ENCODE results near the gene CCDC7.
"Not testable (repeated sequence)": the region's sequence is repeated elsewhere in the genome, so short reads cannot be mapped to it uniquely, and the experiment has no call there.

Gene CCDC7

DNA sequence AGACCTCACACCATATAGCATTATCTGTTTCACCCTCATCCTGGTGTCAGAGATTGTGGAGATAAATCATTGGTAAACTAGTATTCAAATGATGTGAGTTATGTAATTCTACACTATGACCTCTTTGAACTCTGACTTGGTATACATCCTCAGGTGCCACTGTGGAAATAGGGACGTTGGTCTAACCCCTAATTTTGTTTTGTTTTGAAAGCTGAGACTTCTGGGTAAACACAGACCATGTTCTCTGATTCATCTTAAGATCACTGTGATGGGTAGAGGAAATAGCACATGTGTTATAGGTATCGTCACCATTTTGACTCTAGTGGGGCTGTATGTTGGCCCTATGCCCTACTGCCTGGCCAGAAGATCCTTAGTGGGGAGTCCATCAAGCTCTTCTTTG lies 241.6 kb downstream of the CCDC7 start:
- H3K4me2 ChIP-seq (ENCODE audit: low read length, poor library complexity, severe bottlenecking) = no peak overlapping the region
- no peaks in the 10 kb centered on the region for H3K27me3 ChIP-seq (ENCODE audit: control insufficient read depth in 1 of 2, insufficient read depth in 1 of 2, low read length in 2 of 2)
- H2BK12ac ChIP-seq (ENCODE audit: low read length in 2 of 2) = no peak overlapping the region
- H3K4me1 ChIP-seq (ENCODE audit: control insufficient read depth, insufficient read depth, low read depth, low read length) = no peaks in the 10 kb centered on the region
- 25% methylated on average over 2 of the region's 2 CpGs for WGBS
- no peak overlapping the region for H3K4me3 ChIP-seq (ENCODE audit: insufficient read depth in 1 of 2, low read depth in 1 of 2, low read length in 2 of 2)
- H2BK15ac ChIP-seq (ENCODE audit: low read depth, poor library complexity, severe bottlenecking) = no peak overlapping the region
- H2AK5ac ChIP-seq (ENCODE audit: low read length, severe bottlenecking) = no peak overlapping the region
- H3K9me3 ChIP-seq (ENCODE audit: control insufficient read depth, low read length) = no peaks in the 10 kb centered on the region
- no peak overlapping the region for H3K23ac ChIP-seq (ENCODE audit: low read length in 2 of 2)
- no peaks in the 10 kb centered on the region for H3K36me3 ChIP-seq (ENCODE audit: control insufficient read depth in 1 of 2, insufficient read depth in 2 of 2, low read depth in 1 of 2, low read length in 2 of 2)
- no peak overlapping the region for H3K4ac ChIP-seq (ENCODE audit: low read depth in 1 of 2, low read length in 2 of 2)
- no peak overlapping the region for H3K9ac ChIP-seq (ENCODE audit: low read length)
- DNase-seq = no peak
- no peaks in the 10 kb centered on the region for H3K79me1 ChIP-seq (replicated peaks; ENCODE audit: low read length, poor library complexity, severe bottlenecking)
- H2AFZ ChIP-seq (ENCODE audit: low read depth, low read length) = no peak overlapping the region
- no peak overlapping the region for H2BK120ac ChIP-seq (ENCODE audit: low read depth, low read length)
- no peak overlapping the region for H3K18ac ChIP-seq (ENCODE audit: low read depth in 1 of 2, low read length in 2 of 2)
- H4K8ac ChIP-seq (ENCODE audit: low read length) = no peak overlapping the region
- H2BK5ac ChIP-seq (ENCODE audit: low read depth, low read length, poor library complexity, severe bottlenecking) = no peak overlapping the region
- no peak overlapping the region for H3K14ac ChIP-seq (ENCODE audit: low read length in 2 of 2)
- H4K91ac ChIP-seq (ENCODE audit: low read length) = no peak overlapping the region
- H3K27ac ChIP-seq (ENCODE audit: low read length, poor library complexity, severe bottlenecking) = no peak overlapping the region

DNA sequence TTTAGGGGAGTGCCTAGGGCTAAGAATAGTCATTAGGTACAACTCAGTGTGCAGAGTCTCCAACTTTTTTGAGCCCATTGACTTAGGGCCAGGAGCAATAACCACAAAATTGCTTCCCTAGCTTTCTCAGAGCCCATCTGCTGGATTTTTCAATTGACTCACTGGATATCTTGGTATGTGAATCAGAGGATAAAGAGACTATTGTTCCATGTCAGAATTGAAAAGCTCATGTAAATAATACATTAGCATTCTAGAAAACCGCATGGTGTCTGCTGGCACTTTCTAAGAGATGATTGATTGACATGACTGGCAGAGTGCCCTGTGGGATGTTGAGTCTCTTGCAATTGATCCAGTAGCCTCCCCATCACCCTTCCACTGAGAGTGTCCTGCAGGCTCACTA lies 246.2 kb downstream of the CCDC7 start:
- H3K4ac ChIP-seq (ENCODE audit: low read depth in 1 of 2, low read length in 2 of 2) = no peak overlapping the region
- no peak overlapping the region for H3K18ac ChIP-seq (ENCODE audit: low read depth in 1 of 2, low read length in 2 of 2)
- no peak overlapping the region for H2BK12ac ChIP-seq (ENCODE audit: low read length in 2 of 2)
- no peak overlapping the region for H2AFZ ChIP-seq (ENCODE audit: low read depth, low read length)
- H2AK5ac ChIP-seq (ENCODE audit: low read length, severe bottlenecking) = no peak overlapping the region
- H3K4me1 ChIP-seq (ENCODE audit: control insufficient read depth, insufficient read depth, low read depth, low read length) = no peaks in the 10 kb centered on the region
- 40% methylated on average over 1 of the region's 1 CpG for WGBS
- DNase-seq = no peak
- H3K4me3 ChIP-seq (ENCODE audit: insufficient read depth in 1 of 2, low read depth in 1 of 2, low read length in 2 of 2) = no peak overlapping the region
- no peak overlapping the region for H3K14ac ChIP-seq (ENCODE audit: low read length in 2 of 2)
- H4K8ac ChIP-seq (ENCODE audit: low read length) = no peak overlapping the region
- H4K91ac ChIP-seq (ENCODE audit: low read length) = no peak overlapping the region
- H2BK5ac ChIP-seq (ENCODE audit: low read depth, low read length, poor library complexity, severe bottlenecking) = no peak overlapping the region
- H2BK120ac ChIP-seq (ENCODE audit: low read depth, low read length) = no peak overlapping the region
- peaks cover 0 to 2% of the 10 kb centered on the region in 2 experiments for H3K36me3 ChIP-seq (ENCODE audit: control insufficient read depth in 1 of 2, insufficient read depth in 2 of 2, low read depth in 1 of 2, low read length in 2 of 2)
- no peak overlapping the region for H3K27ac ChIP-seq (ENCODE audit: low read length, poor library complexity, severe bottlenecking)
- peaks cover 2% of the 10 kb centered on the region for H3K9me3 ChIP-seq (ENCODE audit: control insufficient read depth, low read length)
- H3K79me1 ChIP-seq (replicated peaks; ENCODE audit: low read length, poor library complexity, severe bottlenecking) = no peaks in the 10 kb centered on the region
- no peak overlapping the region for H3K9ac ChIP-seq (ENCODE audit: low read length)
- no peak overlapping the region for H3K23ac ChIP-seq (ENCODE audit: low read length in 2 of 2)
- H3K4me2 ChIP-seq (ENCODE audit: low read length, poor library complexity, severe bottlenecking) = no peak overlapping the region
- no peak overlapping the region for H2BK15ac ChIP-seq (ENCODE audit: low read depth, poor library complexity, severe bottlenecking)
- no peaks in the 10 kb centered on the region for H3K27me3 ChIP-seq (ENCODE audit: control insufficient read depth in 1 of 2, insufficient read depth in 1 of 2, low read length in 2 of 2)

DNA sequence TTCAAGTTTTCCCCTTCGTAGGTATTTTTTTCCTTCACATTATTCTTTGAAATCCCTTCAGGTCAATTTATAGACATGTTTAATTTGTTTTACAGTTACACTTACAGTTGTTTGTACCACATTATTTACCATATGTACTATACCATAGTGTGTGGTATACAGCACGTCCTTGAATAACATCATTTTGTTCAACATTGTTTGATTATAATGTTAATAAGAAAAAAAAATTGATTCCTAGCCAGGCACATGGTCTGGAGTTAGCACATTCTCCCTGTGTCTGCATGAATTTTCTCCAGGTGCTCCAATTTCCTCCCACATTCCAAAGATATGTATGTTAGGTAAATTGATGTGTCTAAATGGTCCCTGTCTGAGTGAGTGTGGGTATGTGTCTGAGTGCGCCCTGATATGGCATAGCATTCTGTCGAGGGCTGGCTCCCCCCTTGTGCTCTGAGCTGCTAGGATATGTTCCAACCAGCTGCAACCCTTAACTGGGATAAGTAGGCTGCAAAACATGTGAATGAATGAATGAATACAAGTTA lies 247.6 kb downstream of the CCDC7 start:
- Histone ChIP-seq H2BK120ac (ENCODE audit: low read depth, low read length) (no peak overlapping the region), H3K4ac (ENCODE audit: low read depth in 1 of 2, low read length in 2 of 2) (no peak overlapping the region)

DNA sequence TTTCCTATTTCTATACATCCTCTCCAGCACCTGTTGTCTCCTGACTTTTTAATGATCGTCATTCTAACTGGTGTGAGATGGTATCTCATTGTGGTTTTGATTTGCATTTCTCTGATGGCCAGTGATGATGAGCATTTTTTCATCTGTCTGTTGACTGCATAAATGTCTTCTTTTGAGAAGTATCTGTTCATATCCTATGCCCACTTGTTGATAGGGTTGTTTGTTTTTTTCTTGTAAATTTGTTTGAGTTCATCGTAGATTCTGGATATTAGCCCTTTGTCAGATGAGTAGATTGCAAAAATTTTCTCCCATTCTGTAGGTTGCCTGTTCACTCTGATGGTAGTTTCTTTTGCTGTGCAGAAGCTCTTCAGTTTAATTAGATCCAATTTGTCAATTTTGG lies 253.7 kb downstream of the CCDC7 start:
- not testable (repeated sequence) for DNase-seq; H4K91ac ChIP-seq (ENCODE audit: low read length); H2BK15ac ChIP-seq (ENCODE audit: low read depth, poor library complexity, severe bottlenecking); H3K36me3 ChIP-seq (ENCODE audit: control insufficient read depth in 1 of 2, insufficient read depth in 2 of 2, low read depth in 1 of 2, low read length in 2 of 2); H3K9me3 ChIP-seq (ENCODE audit: control insufficient read depth, low read length); H3K4me3 ChIP-seq (ENCODE audit: insufficient read depth in 1 of 2, low read depth in 1 of 2, low read length in 2 of 2); H3K14ac ChIP-seq (ENCODE audit: low read length in 2 of 2); H3K23ac ChIP-seq (ENCODE audit: low read length in 2 of 2); H3K4me2 ChIP-seq (ENCODE audit: low read length, poor library complexity, severe bottlenecking); H3K4ac ChIP-seq (ENCODE audit: low read depth in 1 of 2, low read length in 2 of 2); H3K18ac ChIP-seq (ENCODE audit: low read depth in 1 of 2, low read length in 2 of 2); H4K8ac ChIP-seq (ENCODE audit: low read length); H2AFZ ChIP-seq (ENCODE audit: low read depth, low read length); H3K4me1 ChIP-seq (ENCODE audit: control insufficient read depth, insufficient read depth, low read depth, low read length); H3K9ac ChIP-seq (ENCODE audit: low read length); H3K27ac ChIP-seq (ENCODE audit: low read length, poor library complexity, severe bottlenecking); H2BK5ac ChIP-seq (ENCODE audit: low read depth, low read length, poor library complexity, severe bottlenecking); H2AK5ac ChIP-seq (ENCODE audit: low read length, severe bottlenecking); H3K27me3 ChIP-seq (ENCODE audit: control insufficient read depth in 1 of 2, insufficient read depth in 1 of 2, low read length in 2 of 2); H2BK12ac ChIP-seq (ENCODE audit: low read length in 2 of 2); H2BK120ac ChIP-seq (ENCODE audit: low read depth, low read length); H3K79me1 ChIP-seq (replicated peaks; ENCODE audit: low read length, poor library complexity, severe bottlenecking)
- WGBS = no CpG with 5 or more reads among the region's 2 CpGs

More for the DNA sequence above, 247.6 kb downstream of the CCDC7 start:
- no peak overlapping the region for H4K91ac ChIP-seq (ENCODE audit: low read length)
- H3K27ac ChIP-seq (ENCODE audit: low read length, poor library complexity, severe bottlenecking) = no peak overlapping the region
- no peaks in the 10 kb centered on the region for H3K4me1 ChIP-seq (ENCODE audit: control insufficient read depth, insufficient read depth, low read depth, low read length)
- no peak overlapping the region for H4K8ac ChIP-seq (ENCODE audit: low read length)
- DNase-seq = no peak
- H3K36me3 ChIP-seq (ENCODE audit: control insufficient read depth in 1 of 2, insufficient read depth in 2 of 2, low read depth in 1 of 2, low read length in 2 of 2) = peaks cover 0 to 7% of the 10 kb centered on the region in 2 experiments
- H2AFZ ChIP-seq (ENCODE audit: low read depth, low read length) = no peak overlapping the region
- no peak overlapping the region for H3K9ac ChIP-seq (ENCODE audit: low read length)
- peaks cover 7% of the 10 kb centered on the region for H3K9me3 ChIP-seq (ENCODE audit: control insufficient read depth, low read length)
- no peak overlapping the region for H3K23ac ChIP-seq (ENCODE audit: low read length in 2 of 2)
- no peak overlapping the region for H2BK15ac ChIP-seq (ENCODE audit: low read depth, poor library complexity, severe bottlenecking)
- no peaks in the 10 kb centered on the region for H3K79me1 ChIP-seq (replicated peaks; ENCODE audit: low read length, poor library complexity, severe bottlenecking)
- no peak overlapping the region for H2BK12ac ChIP-seq (ENCODE audit: low read length in 2 of 2)
- H3K18ac ChIP-seq (ENCODE audit: low read depth in 1 of 2, low read length in 2 of 2) = no peak overlapping the region
- H2AK5ac ChIP-seq (ENCODE audit: low read length, severe bottlenecking) = no peak overlapping the region
- WGBS = 54% methylated on average over 3 of the region's 4 CpGs
- H3K14ac ChIP-seq (ENCODE audit: low read length in 2 of 2) = no peak overlapping the region
- no peak overlapping the region for H3K4me3 ChIP-seq (ENCODE audit: insufficient read depth in 1 of 2, low read depth in 1 of 2, low read length in 2 of 2)
- H3K4me2 ChIP-seq (ENCODE audit: low read length, poor library complexity, severe bottlenecking) = no peak overlapping the region
- no peak overlapping the region for H2BK5ac ChIP-seq (ENCODE audit: low read depth, low read length, poor library complexity, severe bottlenecking)
- no peaks in the 10 kb centered on the region for H3K27me3 ChIP-seq (ENCODE audit: control insufficient read depth in 1 of 2, insufficient read depth in 1 of 2, low read length in 2 of 2)

All from mesenchymal stem cell (in vitro differentiated cells and primary cell).